ENCODE measurements around the gene TMEM147. TPM values are rescaled to one million over a fixed set of nuclear protein-coding genes. Genes with fewer than 3 reads are reported as not detected.

The TMEM147 gene
- total and polyA plus RNA-seq, 2 donors (not counting 3 experiments of a cell fraction or from before 2014, with no cell fraction given) = 75.8 to 214 TPM

- Histone ChIP-seq H3K9me3 (replicated peaks; ENCODE audit: control insufficient read depth, insufficient read depth, low read length) (no peaks in the 10 kb centered on the region), H3K27ac (ENCODE audit: insufficient read depth, low read depth, low read length) (no peak overlapping the region), H3K4me3 (replicated peaks in 1 of 3; ENCODE audit: insufficient read depth in 1 of 3, low read depth in 1 of 3, low read length in 3 of 3) (no peak overlapping the region), H3K9ac (replicated peaks; ENCODE audit: extremely low read depth, insufficient read depth, low read length) (no peak overlapping the region), H3K27me3 (ENCODE audit: control insufficient read depth in 2 of 2, insufficient read depth in 2 of 2, low read length in 2 of 2) (no peaks in the 10 kb centered on the region), H4K20me1 (replicated peaks; ENCODE audit: control insufficient read depth, extremely low read depth, insufficient read depth, low read length) (no peaks in the 10 kb centered on the region), H3K4me2 (ENCODE audit: insufficient read depth, low read length) (no peak overlapping the region), H3K9me1 (replicated peaks; ENCODE audit: control insufficient read depth, extremely low read depth, insufficient read depth, low read length) (no peaks in the 10 kb centered on the region), H2AFZ (ENCODE audit: low read depth, low read length) (no peak overlapping the region), H3K79me2 (ENCODE audit: control insufficient read depth, insufficient read depth, low read length) (no peaks in the 10 kb centered on the region), H3K4me1 (ENCODE audit: control insufficient read depth, extremely low read depth, insufficient read depth, low read length) (no peaks in the 10 kb centered on the region), H3K36me3 (ENCODE audit: control insufficient read depth in 2 of 2, extremely low read depth in 1 of 2, insufficient read depth in 2 of 2, low read length in 2 of 2) (no peaks in the 10 kb centered on the region)
- no peak for FAIRE-seq
- no peak for DNase-seq (ENCODE audit: low read depth, low spot score)
- CTCF ChIA-PET = no interaction called here
- intact Hi-C loops (cut with micrococcal nuclease) (no loop called here), dilution Hi-C loops (cut with MboI; ENCODE audit: extremely low pct_ligation_motif_present, low sequenced_read_pairs) (no loop called here)
- no TSS peak for BruUV-seq (replicated peaks)
- no peak for TF ChIP-seq MYC (IDR thresholded peaks at IDR 0.05; ENCODE audit: low read depth, low read length)
- no peak for TF ChIP-seq POLR2AphosphoS5 (IDR thresholded peaks at IDR 0.05; ENCODE audit: insufficient read depth, low read depth, low read length)
- no peak for TF ChIP-seq FOS (IDR thresholded peaks at IDR 0.05; ENCODE audit: borderline replicate concordance, insufficient read depth, low read length)
- no peak for TF ChIP-seq MAX (IDR thresholded peaks at IDR 0.05; ENCODE audit: insufficient read depth, insufficient read length)
- TF ChIP-seq GATA2 (IDR thresholded peaks at IDR 0.05; ENCODE audit: insufficient read depth, insufficient read length, low read depth, low read length) = no peak
- no peak for TF ChIP-seq CTCF (IDR thresholded peaks at IDR 0.05; ENCODE audit: extremely low read depth in 1 of 2, insufficient read depth in 1 of 2, low read depth in 1 of 2, low read length in 2 of 2)
- TF ChIP-seq JUN (IDR thresholded peaks at IDR 0.05; ENCODE audit: borderline replicate concordance, insufficient read depth, insufficient read length, low read depth) = no peak
- no peak for TF ChIP-seq POLR2A (IDR thresholded peaks at IDR 0.05; ENCODE audit: low read depth, low read length)
- TF ChIP-seq EZH2 (IDR thresholded peaks at IDR 0.05; ENCODE audit: borderline replicate concordance, low read depth, low read length, severe bottlenecking) = no peak
- POLR2A ChIA-PET = no interaction called here
Measured at GRCh38 chr19:35582760-35583159, 37.3 kb downstream of the TMEM147 start.
